IPS-15b (cell line): ENCODE results near the gene MS4A18.
"Not testable (repeated sequence)": the region's sequence is repeated elsewhere in the genome, so short reads cannot be mapped to it uniquely, and the experiment has no call there.

ENCODE experiments used
- H3K27me3 ChIP-seq: one replicate; pipeline ENCODE4 v1.6.1; 2013; ENCODE audit warnings: low read length; ENCODE audit not compliant: control insufficient read depth, insufficient read depth
- H3K36me3 ChIP-seq: one replicate; pipeline ENCODE4 v1.6.1; 2013; ENCODE audit warnings: low read length; ENCODE audit not compliant: control insufficient read depth, insufficient read depth
- H3K4me1 ChIP-seq: one replicate; pipeline ENCODE4 v1.6.1; 2013; ENCODE audit warnings: mild to moderate bottlenecking, low read length; ENCODE audit not compliant: control insufficient read depth, insufficient read depth
- H3K4me3 ChIP-seq: one replicate; pipeline ENCODE4 v1.5.1; 2013; ENCODE audit warnings: low read depth, low read length
- H3K9ac ChIP-seq: one replicate; pipeline ENCODE4 v1.6.1; 2013; ENCODE audit warnings: low read depth, mild to moderate bottlenecking, low read length
- H3K9me3 ChIP-seq: one replicate; pipeline ENCODE4 v1.6.1; 2013; ENCODE audit warnings: mild to moderate bottlenecking, low read length; ENCODE audit not compliant: control insufficient read depth, insufficient read depth

MS4A18 gene

DNA sequence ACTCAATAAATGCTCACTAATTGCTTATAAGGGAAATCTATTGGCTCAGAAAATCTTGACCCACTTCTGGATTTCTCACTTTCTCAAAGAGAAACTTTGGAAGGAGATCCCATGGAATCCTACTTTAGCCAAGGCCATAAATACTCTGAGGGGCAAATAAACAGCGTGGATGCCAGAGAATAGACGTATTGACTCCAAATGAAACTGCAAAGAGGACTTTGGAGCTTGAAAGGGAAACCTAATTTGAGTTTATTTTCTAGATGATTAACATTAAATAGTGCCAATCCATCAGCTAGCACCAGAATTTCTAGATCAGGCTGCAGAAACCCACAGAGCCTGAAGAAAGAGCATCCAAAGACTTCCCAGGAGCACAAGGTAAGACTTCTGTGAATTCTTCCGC lies at the start of gene MS4A18:
Gene MS4A18, plus strand, starts transcription at position 301 of the 400 bp plus-strand sequence.
- no peak within 1 kb of the TSS for H3K4me3 ChIP-seq
- H3K4me1 ChIP-seq: no peaks in the 10 kb centered on the region
- H3K36me3 ChIP-seq: no peaks in the 10 kb centered on the region
- no peak within 1 kb of the TSS for H3K9ac ChIP-seq
- H3K27me3 ChIP-seq: peaks cover 4% of the 10 kb centered on the region
- H3K9me3 ChIP-seq: no peaks in the 10 kb centered on the region

DNA sequence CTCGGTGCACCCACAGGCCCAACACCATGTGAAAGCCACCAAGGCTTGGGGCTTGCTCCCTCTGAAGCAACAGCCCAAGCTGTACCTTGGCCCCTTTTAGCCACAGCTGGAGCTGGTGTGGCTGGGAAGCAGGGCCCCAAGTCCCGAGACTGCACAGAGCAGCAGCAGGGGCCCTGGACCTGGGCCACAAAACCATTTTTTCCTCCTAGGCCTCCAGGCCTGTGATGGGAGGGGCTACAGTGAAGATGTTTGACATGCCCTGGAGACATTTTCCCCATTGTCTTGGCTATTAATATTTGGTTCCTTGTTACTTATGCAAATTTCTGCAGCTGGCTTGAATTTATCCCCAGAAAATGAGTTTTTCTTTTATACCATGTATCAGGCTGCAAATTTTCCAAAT lies 46.3 kb upstream of the MS4A18 start:
- not testable (repeated sequence) for H3K9ac ChIP-seq, H3K4me1 ChIP-seq, H3K36me3 ChIP-seq, H3K4me3 ChIP-seq, H3K27me3 ChIP-seq
- H3K9me3 ChIP-seq: peaks cover 10% of the 10 kb centered on the region

GRCh38 chr11:60679879-60680278 lies 44.6 kb upstream of the MS4A18 start:
- peaks cover 10% of the 10 kb centered on the region for H3K9me3 ChIP-seq
- no peak overlapping the region for H3K4me3 ChIP-seq
- no peaks in the 10 kb centered on the region for H3K4me1 ChIP-seq
- no peaks in the 10 kb centered on the region for H3K27me3 ChIP-seq
- no peak overlapping the region for H3K9ac ChIP-seq
- no peaks in the 10 kb centered on the region for H3K36me3 ChIP-seq

DNA sequence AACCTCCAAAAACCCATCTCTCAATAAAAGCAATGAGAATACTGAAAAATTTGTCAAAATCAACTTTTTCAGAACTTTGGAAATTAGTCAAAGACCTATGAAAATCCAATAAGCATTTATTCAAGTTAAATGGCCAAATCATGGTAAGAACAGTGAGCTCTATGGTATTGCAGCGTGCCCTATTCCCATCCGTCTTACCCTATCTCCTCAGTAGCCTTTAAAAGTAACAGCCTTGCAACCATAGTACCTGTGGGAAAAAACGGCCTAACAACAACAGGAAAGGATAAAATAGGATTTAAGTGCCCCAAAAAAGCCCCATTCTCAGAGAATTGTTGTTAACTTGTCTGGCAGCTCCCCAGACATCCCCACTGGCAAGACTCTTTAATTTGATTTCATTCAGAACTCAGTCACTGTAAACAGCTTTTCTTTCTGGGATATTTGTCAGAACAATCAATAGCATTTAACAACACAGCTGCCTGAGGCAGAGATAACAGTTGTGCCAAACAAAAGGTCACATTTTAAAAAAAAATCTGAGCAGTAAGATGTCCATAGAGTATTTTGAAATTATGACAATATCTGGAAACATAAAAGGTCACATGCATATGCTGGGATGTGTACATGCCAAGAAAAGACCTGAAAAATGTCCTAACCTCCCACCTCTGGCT lies 43.9 kb upstream of the MS4A18 start:
- Histone ChIP-seq H3K4me1 (no peaks in the 10 kb centered on the region), H3K9ac (no peak overlapping the region), H3K4me3 (no peak overlapping the region), H3K36me3 (no peaks in the 10 kb centered on the region), H3K9me3 (peaks cover 10% of the 10 kb centered on the region), H3K27me3 (no peaks in the 10 kb centered on the region)

DNA sequence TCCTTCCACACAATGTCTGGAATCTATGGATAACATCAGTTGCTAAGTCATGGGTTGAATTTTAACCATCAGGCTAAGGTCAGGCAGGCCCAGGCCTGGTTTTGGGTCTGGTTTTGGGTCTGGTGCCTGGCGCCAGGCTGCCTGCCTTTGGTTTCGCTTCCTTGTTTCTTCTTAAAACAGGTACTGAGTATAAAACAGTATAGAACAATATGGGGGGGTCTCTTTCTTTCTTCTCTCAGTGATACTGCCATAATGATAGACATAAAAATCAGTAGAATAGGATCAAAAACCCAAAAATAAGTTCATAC lies 40.0 kb upstream of the MS4A18 start:
- H3K9me3 ChIP-seq, H3K9ac ChIP-seq, H3K36me3 ChIP-seq, H3K4me3 ChIP-seq, H3K4me1 ChIP-seq, H3K27me3 ChIP-seq: not testable (repeated sequence)

DNA sequence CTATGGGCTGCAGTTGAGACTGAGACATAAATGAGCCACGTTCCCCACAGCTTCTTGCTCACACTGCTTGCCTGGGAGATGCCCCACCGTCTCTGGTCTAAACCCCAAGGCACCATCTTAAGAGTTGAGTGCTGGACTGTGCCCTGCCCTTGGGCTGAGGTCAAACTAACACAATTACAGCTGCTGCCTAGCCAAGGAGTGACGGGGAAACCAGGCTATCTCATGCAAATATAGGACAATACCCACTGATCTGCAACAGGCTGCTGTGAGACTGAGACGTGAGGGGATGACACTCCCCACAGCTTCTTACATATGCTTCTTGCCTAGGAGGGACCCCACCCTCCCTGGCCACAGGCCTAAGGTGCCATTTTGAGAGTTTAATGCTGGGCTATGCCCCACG lies 32.9 kb upstream of the MS4A18 start:
- H3K4me1 ChIP-seq: no peaks in the 10 kb centered on the region
- H3K9ac ChIP-seq: no peak overlapping the region
- no peaks in the 10 kb centered on the region for H3K36me3 ChIP-seq
- H3K27me3 ChIP-seq: no peaks in the 10 kb centered on the region
- no peak overlapping the region for H3K4me3 ChIP-seq
- no peaks in the 10 kb centered on the region for H3K9me3 ChIP-seq

DNA sequence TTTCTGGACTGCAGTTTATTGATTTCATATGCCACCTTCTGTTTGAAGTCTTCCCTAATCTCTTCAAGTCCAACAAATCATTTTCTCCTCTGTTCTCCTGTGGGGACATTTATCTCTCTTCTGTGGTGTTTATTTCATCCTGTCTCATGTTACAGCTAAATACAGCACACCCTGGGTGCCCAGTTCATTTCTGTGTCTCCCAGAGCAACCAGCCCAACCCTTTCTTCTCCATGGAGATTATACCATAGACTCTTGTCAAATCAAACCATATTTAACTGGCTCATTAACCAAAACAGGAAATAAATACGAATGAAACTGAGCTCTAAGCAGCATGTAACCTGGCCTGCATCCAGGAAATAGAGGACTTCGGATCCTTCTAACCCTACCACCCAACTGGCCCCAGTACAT lies 25.2 kb upstream of the MS4A18 start, which contains the start of gene MS4A8:
Gene MS4A8, plus strand, starts transcription at position 329 of the 408 bp plus-strand sequence. CDS start 1,249 bp downstream, outside the sequence.
- no peaks in the 10 kb centered on the region for H3K27me3 ChIP-seq
- H3K9ac ChIP-seq: no peak within 1 kb of the TSS
- no peaks in the 10 kb centered on the region for H3K4me1 ChIP-seq
- H3K9me3 ChIP-seq: no peaks in the 10 kb centered on the region
- H3K36me3 ChIP-seq: no peaks in the 10 kb centered on the region
- no peak within 1 kb of the TSS for H3K4me3 ChIP-seq

DNA sequence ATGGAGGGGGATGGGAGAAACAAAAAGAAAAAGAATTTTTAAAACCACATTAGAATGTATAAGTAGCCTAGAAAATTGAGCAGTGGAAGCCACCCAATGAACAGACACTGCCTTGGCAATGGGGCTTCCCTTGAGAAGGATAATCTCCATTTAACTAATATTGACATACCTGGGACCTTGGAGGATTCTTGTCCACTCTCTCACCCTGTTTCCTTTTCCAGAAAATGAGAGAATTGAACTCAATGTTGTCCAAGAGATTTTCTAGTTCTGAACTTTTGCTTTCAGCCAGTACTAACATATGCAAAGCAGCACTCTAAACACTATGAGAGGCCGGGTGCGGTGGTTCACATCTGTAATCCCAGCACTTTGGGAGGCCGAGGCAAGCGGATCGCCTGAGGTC lies 24.6 kb upstream of the MS4A18 start:
- Histone ChIP-seq H3K36me3 (no peaks in the 10 kb centered on the region), H3K9ac (no peak overlapping the region), H3K4me1 (no peaks in the 10 kb centered on the region), H3K4me3 (no peak overlapping the region), H3K9me3 (no peaks in the 10 kb centered on the region), H3K27me3 (no peaks in the 10 kb centered on the region)

DNA sequence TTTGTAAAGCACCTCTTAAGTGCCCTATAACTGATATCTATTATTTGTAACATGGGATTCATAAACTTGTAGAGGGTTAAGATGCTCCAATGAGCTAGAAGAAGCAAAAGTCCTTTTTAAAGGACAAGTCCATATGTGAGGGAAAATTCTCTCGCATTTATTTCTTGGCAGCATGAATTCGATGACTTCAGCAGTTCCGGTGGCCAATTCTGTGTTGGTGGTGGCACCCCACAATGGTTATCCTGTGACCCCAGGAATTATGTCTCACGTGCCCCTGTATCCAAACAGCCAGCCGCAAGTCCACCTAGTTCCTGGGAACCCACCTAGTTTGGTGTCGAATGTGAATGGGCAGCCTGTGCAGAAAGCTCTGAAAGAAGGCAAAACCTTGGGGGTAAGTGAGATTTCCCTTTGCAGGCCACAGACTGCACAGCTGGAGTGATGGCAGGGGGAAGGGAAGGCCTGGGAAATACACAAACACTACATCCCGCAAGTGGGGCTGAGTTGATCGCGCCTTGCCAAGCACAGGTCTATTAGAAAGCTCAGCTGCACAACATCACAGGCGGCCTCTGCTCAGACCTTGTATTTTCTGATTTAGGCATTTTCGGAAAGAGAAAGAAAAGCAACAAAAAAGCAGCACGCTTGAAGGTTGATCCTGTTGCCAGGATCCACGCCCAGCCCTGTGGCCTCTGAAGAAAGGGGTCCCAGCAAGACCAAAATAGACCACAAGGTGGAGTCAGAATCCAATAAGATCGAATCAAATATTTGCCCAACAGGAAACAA lies 23.6 kb upstream of the MS4A18 start:
- Histone ChIP-seq H3K4me3 (no peak overlapping the region), H3K4me1 (no peaks in the 10 kb centered on the region), H3K9me3 (no peaks in the 10 kb centered on the region), H3K9ac (no peak overlapping the region), H3K27me3 (peaks cover 2% of the 10 kb centered on the region), H3K36me3 (no peaks in the 10 kb centered on the region)

DNA sequence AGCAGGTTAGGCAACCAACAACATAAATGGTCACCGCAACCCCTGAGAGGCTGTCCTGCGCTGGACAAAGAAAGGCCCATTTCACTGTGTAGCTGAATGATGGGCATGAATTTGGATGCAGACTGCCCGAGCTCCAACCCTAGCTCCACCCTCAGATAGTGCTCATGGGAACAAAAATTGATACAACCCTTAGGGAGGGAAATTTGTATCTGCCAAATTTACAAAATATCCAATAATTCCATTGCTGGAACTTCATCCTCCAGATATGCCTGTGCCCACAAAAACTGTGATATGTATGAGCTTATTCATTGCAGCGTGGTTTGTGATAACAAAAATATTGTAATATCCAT lies 23.1 kb upstream of the MS4A18 start:
- Histone ChIP-seq H3K4me1 (no peaks in the 10 kb centered on the region), H3K9ac (no peak overlapping the region), H3K36me3 (no peaks in the 10 kb centered on the region), H3K9me3 (no peaks in the 10 kb centered on the region), H3K27me3 (peaks cover 2% of the 10 kb centered on the region), H3K4me3 (no peak overlapping the region)

- H3K27me3 ChIP-seq: peaks cover 2% of the 10 kb centered on the region
- H3K36me3 ChIP-seq: no peaks in the 10 kb centered on the region
- H3K4me1 ChIP-seq: no peaks in the 10 kb centered on the region
- no peaks in the 10 kb centered on the region for H3K9me3 ChIP-seq
- no peak overlapping the region for H3K9ac ChIP-seq
- no peak overlapping the region for H3K4me3 ChIP-seq
Observed at GRCh38 chr11:60703374-60703773, 21.1 kb upstream of the MS4A18 start.

DNA sequence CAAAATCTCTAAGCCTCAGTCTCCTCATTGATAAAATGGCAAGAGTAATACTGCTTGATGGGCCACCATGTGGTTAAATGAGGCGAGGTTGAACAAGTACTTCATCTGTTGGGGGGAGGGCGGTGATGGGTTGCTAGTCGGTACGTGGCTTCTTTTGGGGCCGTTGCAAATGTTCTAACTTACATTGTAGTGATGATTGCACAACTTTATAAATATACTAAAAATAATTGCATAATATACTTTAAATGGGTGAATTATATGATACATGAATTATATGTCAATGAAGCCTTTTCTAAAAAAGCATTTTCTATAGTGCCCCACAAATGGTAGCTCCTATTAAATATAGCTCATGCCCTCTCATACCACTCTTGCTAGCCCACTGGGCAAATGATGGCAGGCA lies 18.6 kb upstream of the MS4A18 start:
- Histone ChIP-seq H3K36me3 (no peaks in the 10 kb centered on the region), H3K4me3 (no peak overlapping the region), H3K4me1 (no peaks in the 10 kb centered on the region), H3K9me3 (no peaks in the 10 kb centered on the region), H3K9ac (no peak overlapping the region), H3K27me3 (peaks cover 2% of the 10 kb centered on the region)
